GM23248 (cell line): ENCODE results near the gene ABCF2. TPM values are rescaled to one million over a fixed set of nuclear protein-coding genes. Genes with fewer than 3 reads are reported as not detected.

Source experiments
- DNase-seq: peaks from one replicate; pipeline ENCODE4 v3.0.0-alpha.2; 2015
- H2AFZ ChIP-seq: fragments of 200-600 bp; sonication (generic); 2 replicates; pipeline ENCODE4 v1.6.1; 2016; ENCODE audit warnings: antibody characterized with exemption
- H3F3A ChIP-seq: fragments of 200-600 bp; sonication (generic); 2 replicates; pipeline ENCODE4 v1.6.1; 2016; ENCODE audit warnings: mild to moderate bottlenecking, antibody characterized with exemption, mixed run types; ENCODE audit not compliant: insufficient read depth
- H3K27ac ChIP-seq: fragments of 200-600 bp; sonication (generic); 2 replicates; pipeline ENCODE4 v1.5.1; 2016; ENCODE audit warnings: mild to moderate bottlenecking
- H3K27me3 ChIP-seq: fragments of 200-600 bp; sonication (generic); replicated peaks from 2 replicates; pipeline ENCODE4 v1.6.1; 2016; ENCODE audit warnings: mild to moderate bottlenecking; ENCODE audit not compliant: insufficient read depth
- H3K36me3 ChIP-seq: fragments of 200-600 bp; sonication (generic); 2 replicates; pipeline ENCODE4 v1.6.1; 2016; ENCODE audit warnings: low read depth, mild to moderate bottlenecking
- H3K4me1 ChIP-seq: fragments of 200-600 bp; sonication (generic); 2 replicates; pipeline ENCODE4 v1.6.1; 2016; ENCODE audit warnings: mild to moderate bottlenecking; ENCODE audit not compliant: insufficient read depth
- H3K4me2 ChIP-seq: fragments of 200-600 bp; sonication (generic); one replicate; pipeline ENCODE4 v1.6.1; 2016; ENCODE audit warnings: mild to moderate bottlenecking; ENCODE audit not compliant: unreplicated experiment
- H3K4me3 ChIP-seq: fragments of 200-600 bp; sonication (generic); 2 replicates; pipeline ENCODE4 v1.5.1; 2016; ENCODE audit warnings: mild to moderate bottlenecking
- H3K79me2 ChIP-seq: fragments of 200-600 bp; sonication (generic); 2 replicates; pipeline ENCODE4 v1.6.1; 2016; ENCODE audit warnings: mild to moderate bottlenecking; ENCODE audit not compliant: insufficient read depth
- H3K9ac ChIP-seq: fragments of 200-600 bp; sonication (generic); 2 replicates; pipeline ENCODE4 v1.6.1; 2016; ENCODE audit warnings: mild to moderate bottlenecking
- H3K9me2 ChIP-seq: fragments of 200-600 bp; sonication (generic); 2 replicates; pipeline ENCODE4 v1.6.1; 2016; ENCODE audit warnings: mixed run types, mild to moderate bottlenecking, moderate library complexity; ENCODE audit not compliant: insufficient read depth
- H3K9me3 ChIP-seq: fragments of 200-600 bp; sonication (generic); one replicate; pipeline ENCODE4 v1.6.1; 2017; ENCODE audit warnings: low read depth
- H4K20me1 ChIP-seq: fragments of 200-600 bp; sonication (generic); 2 replicates; pipeline ENCODE4 v1.6.0; 2016; ENCODE audit not compliant: insufficient read depth
- EZH2 ChIP-seq: fragments of 200-600 bp; sonication (generic); IDR thresholded peaks from 2 replicates; pipeline ENCODE4 v1.6.1; 2018; ENCODE audit warnings: antibody characterized with exemption, mild to moderate bottlenecking; ENCODE audit not compliant: insufficient read depth, poor library complexity, severe bottlenecking
- EZH2phosphoT487 ChIP-seq: fragments of 200-600 bp; sonication (generic); IDR thresholded peaks from 2 replicates; pipeline ENCODE4 v1.6.1; 2018; ENCODE audit warnings: antibody characterized with exemption, moderate library complexity, mild to moderate bottlenecking, low read depth; ENCODE audit not compliant: insufficient read depth
- WGBS, 2 experiments: methylation state at CpG; one replicate each; pipeline ENCODE4 v1.1.6; 2015 to 2017; ENCODE audit warnings: low lambda C conversion rate in 2 of 2, low coverage in 1 of 2; ENCODE audit errors: missing lambda C conversion rate in 2 of 2; 5-methylcytosine and 5-hydroxymethylcytosine counted together
- in situ Hi-C: fragments of 300-500 bp; cut with MboI; formaldehyde crosslinking; loops from 2 replicates; pipeline ENCODE4 v1.15.0; 2020
- polyA plus RNA-seq: library from polyadenylated mRNA; unstranded; fragments of >200 nt; fragmentation: Nextera tagmentation; extraction: Ambion mirVana; gene quantifications from 2 replicates; pipeline ENCODE4 v1.2.1, GENCODE V29; 2016
- total RNA-seq: library from RNA; depleted of rRNA; stranded (reverse); fragments of >200 nt; shearing (Covaris generic); gene quantifications from 2 replicates; pipeline ENCODE4 v1.2.3, GENCODE V29; 2014

Gene ABCF2
- total and polyA plus RNA-seq, 2 experiments from 2014 or later = 40.7 to 74.9 TPM

GRCh38 chr7:151238924-151239836, 12.2 kb upstream of the ABCF2 start:
- no peak overlapping the region for H3K4me2 ChIP-seq
- no peak overlapping the region for H3K27ac ChIP-seq
- H3K36me3 ChIP-seq = peaks cover 32% of the 10 kb centered on the region; the same call in 1 of the 2 replicates
- WGBS, 2 experiments = 86% methylated on average over 23 to 25 of the region's 25 CpGs
- peaks cover 16% of the 10 kb centered on the region; the same call in 1 of the 2 replicates for H4K20me1 ChIP-seq
- no peak overlapping the region for H3K9ac ChIP-seq
- TF ChIP-seq EZH2phosphoT487 = no peak
- TF ChIP-seq EZH2 = no peak
- peaks cover 63% of the 10 kb centered on the region for H3K79me2 ChIP-seq
- in situ Hi-C loops = no loop called here
- no peaks in the 10 kb centered on the region for H3K9me3 ChIP-seq
- H3F3A ChIP-seq = peaks cover 15% of the 10 kb centered on the region; the same call in 1 of the 2 replicates
- H3K4me3 ChIP-seq = no peak overlapping the region
- DNase-seq = no peak
- no peaks in the 10 kb centered on the region for H3K9me2 ChIP-seq
- no peaks in the 10 kb centered on the region for H3K27me3 ChIP-seq
- 0 out of 2 replicates have a peak, but pooled peaks cover 5% of the 10 kb centered on the region for H3K4me1 ChIP-seq
- no peak overlapping the region for H2AFZ ChIP-seq

DNA sequence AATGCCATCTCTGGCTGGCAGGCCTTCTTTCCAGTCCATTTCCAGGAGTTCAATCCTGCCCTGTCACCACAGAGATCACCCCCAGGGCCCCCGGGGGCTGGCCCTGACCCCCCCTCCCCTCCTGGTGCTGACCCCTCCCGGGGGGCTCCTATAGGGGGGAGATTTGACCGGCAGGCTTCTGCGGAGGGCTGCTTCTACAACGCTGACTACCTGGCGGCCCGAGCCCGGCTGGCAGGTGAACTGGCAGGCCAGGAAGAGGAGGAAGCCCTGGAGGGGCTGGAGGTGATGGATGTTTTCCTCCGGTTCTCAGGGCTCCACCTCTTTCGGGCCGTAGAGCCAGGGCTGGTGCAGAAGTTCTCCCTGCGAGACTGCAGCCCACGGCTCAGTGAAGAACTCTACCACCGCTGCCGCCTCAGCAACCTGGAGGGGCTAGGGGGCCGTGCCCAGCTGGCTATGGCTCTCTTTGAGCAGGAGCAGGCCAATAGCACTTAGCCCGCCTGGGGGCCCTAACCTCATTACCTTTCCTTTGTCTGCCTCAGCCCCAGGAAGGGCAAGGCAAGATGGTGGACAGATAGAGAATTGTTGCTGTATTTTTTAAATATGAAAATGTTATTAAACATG, 11.3 kb upstream of the ABCF2 start:
- peaks cover 32% of the 10 kb centered on the region; the same call in 1 of the 2 replicates for H3K36me3 ChIP-seq
- peaks cover 15% of the 10 kb centered on the region; the same call in 1 of the 2 replicates for H3F3A ChIP-seq
- no peak for DNase-seq
- no peak overlapping the region for H2AFZ ChIP-seq
- no peak overlapping the region for H3K9ac ChIP-seq
- 71 to 87% methylated on average over 13 to 16 of the region's 17 CpGs for WGBS, 2 experiments
- H3K4me3 ChIP-seq = no peak overlapping the region
- no peaks in the 10 kb centered on the region for H3K9me2 ChIP-seq
- peaks cover 72% of the 10 kb centered on the region for H3K79me2 ChIP-seq
- no peak for TF ChIP-seq EZH2
- TF ChIP-seq EZH2phosphoT487 = no peak
- H4K20me1 ChIP-seq = peaks cover 20% of the 10 kb centered on the region; the same call in 1 of the 2 replicates
- H3K4me2 ChIP-seq = no peak overlapping the region
- no peaks in the 10 kb centered on the region for H3K27me3 ChIP-seq
- no peak overlapping the region for H3K27ac ChIP-seq
- in situ Hi-C loops = no loop called here
- 0 out of 2 replicates have a peak, but pooled peaks cover 11% of the 10 kb centered on the region for H3K4me1 ChIP-seq
- no peaks in the 10 kb centered on the region for H3K9me3 ChIP-seq

GRCh38 chr7:151237244-151238189, 10.5 kb upstream of the ABCF2 start:
- H3K4me3 ChIP-seq = no peak overlapping the region
- H3K9me3 ChIP-seq = no peaks in the 10 kb centered on the region
- H3K27ac ChIP-seq = no peak overlapping the region
- TF ChIP-seq EZH2phosphoT487 (no peak), EZH2 (no peak)
- in situ Hi-C loops = no loop called here
- no peak overlapping the region for H3K4me2 ChIP-seq
- H3K9ac ChIP-seq = no peak overlapping the region
- H3K79me2 ChIP-seq = peaks cover 79% of the 10 kb centered on the region
- no peak for DNase-seq
- no peaks in the 10 kb centered on the region for H3K9me2 ChIP-seq
- H3F3A ChIP-seq = peaks cover 11% of the 10 kb centered on the region; the same call in 1 of the 2 replicates
- H3K36me3 ChIP-seq = peaks cover 32% of the 10 kb centered on the region; the same call in 1 of the 2 replicates
- H3K4me1 ChIP-seq = 0 out of 2 replicates have a peak, but pooled peaks cover 7% of the 10 kb centered on the region
- H3K27me3 ChIP-seq = no peaks in the 10 kb centered on the region
- WGBS, 2 experiments = 88 to 89% methylated on average over 40 to 41 of the region's 44 CpGs
- H2AFZ ChIP-seq = no peak overlapping the region
- H4K20me1 ChIP-seq = peaks cover 21% of the 10 kb centered on the region; the same call in 1 of the 2 replicates
